HG02642 (cell line): ENCODE measurements around the gene DCANP1.
A peak's percentile ranks its signal among the peaks of the same experiment; 100 is the strongest.

ENCODE experiments used
- ATAC-seq: cut with Tn5 transposase; IDR thresholded peaks from one replicate; pipeline ENCODE4 v1.9.1; 2021; ENCODE audit warnings: mild to moderate bottlenecking; ENCODE audit not compliant: unreplicated experiment, poor library complexity

DCANP1 gene

DNA sequence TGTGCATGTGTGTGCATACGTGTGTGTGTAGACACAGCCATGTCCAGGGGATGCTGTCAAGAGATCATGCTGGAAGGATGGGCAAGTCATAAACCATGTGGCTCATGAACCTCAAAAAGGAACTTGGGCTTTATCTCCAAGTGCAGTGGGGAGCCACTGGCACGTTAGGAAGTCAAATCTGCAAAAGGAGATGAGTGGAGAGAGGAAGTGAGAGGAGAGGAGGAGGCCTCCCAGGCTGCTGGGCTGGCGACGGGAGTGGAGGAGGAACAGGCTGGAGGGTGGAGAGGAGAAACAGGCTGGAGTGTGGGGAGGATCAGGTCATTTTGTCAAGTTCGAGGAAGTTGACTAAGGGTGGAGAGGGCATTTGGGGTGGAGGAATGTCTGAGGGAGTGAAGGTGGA lies 34.2 kb upstream of the DCANP1 start:
- ATAC-seq, result no peak

DNA sequence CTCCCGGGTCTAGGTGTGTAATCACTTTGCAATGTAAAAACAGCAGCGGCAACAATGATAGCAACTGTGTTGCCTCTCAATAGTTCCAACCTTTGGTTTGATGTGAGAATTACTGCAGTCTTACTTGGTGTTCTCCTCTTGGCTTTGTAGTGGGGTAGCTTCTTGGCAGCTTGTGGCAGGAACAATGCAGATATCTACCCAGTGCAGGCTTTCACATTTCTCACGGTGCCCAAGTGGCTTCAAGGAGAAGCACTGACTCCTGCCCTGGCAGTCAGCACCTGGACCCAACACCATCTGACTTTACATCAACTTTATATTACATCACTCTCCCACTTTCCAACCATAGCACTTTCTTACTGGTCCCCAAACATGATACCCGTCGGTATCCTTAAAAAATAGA lies 33.4 kb upstream of the DCANP1 start:
- ATAC-seq, result no peak

DNA sequence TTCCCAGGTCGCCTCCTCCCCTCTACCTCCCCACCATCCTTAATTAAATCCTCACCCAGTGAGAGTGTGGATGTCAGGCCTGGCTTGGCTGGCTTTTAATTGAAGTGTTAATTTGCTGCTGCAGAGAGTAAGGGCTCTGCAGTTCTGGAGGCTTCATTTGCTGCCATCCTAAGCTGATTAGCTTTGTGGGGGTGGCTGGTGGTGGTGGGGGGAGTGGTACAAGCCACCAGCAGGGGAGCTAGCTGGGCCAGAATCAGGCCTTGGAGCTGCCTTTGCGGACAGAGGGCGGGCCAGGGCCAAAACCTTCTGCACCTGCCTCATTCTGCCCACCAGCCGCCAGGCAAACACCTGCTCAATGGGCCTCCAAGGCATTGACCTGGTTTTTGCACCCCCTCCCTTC lies 31.8 kb upstream of the DCANP1 start:
- no peak for ATAC-seq

DNA sequence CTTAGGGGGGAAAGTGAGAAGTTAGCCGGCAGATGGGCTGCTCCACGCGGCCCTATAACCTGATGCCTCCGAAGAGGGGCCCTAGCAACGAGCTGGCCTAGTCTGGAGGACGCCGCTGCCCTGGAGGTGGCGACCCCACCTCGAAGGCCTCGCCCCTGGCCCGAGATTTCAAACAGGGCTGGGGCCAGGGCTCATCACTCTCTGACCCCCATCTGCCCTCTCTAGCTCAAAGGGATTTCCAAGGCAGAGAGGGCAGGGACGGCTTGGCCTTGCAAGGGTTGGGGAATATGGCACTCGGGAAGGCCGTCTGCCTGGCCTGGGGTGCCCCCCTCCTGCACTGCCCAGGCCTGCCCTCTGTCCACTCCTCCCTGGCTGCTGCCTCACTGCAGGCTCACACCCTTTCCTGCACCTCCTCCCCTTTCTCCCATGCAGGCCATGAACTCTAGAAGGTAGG lies 30.5 kb upstream of the DCANP1 start:
- ATAC-seq, result no peak

DNA sequence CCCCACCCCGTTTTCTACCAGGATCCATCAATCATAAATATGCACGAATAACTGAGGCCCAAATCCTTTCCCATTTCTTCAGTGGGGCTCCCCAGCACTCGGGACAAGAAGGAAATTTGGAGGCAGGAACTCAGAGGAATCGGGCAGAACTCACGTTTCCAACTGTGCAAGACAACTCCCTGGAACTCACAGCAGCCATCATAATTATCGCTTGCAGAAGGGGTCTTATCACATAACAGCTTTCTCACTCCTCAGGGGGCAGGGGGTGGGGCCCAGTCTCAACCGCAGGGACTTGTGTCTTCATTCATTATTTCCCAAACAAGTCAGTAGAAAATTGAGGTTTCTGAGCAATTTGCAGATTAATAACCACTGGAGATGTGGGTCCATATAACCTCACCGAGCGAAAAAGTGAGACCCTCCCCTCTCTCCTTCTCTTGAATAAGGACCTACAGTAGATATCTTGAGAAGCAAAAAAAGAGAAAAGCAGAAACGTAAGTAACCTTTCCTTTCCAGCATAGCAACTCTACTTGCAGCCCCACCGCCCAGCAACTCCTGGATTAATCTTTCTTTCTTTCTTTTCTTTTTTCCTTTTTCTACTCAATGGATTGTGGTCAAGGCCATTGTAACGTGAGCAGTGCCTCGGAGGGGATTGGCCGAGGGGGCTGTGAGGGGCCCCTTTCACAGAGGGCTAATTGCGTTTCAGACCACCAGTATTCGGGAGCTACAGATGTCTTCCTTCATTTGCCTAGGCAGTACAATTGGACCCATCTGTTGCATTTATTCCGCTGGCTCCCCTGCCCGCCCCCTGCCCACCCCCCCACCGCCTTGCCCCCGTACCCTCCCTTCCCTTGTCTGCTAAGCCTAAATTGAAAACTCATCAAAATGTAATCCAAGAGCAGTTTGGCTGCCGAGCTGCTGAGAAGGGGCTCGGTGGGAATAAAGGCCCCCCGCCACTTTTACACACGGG lies 29.8 kb upstream of the DCANP1 start:
- ATAC-seq, result no peak

DNA sequence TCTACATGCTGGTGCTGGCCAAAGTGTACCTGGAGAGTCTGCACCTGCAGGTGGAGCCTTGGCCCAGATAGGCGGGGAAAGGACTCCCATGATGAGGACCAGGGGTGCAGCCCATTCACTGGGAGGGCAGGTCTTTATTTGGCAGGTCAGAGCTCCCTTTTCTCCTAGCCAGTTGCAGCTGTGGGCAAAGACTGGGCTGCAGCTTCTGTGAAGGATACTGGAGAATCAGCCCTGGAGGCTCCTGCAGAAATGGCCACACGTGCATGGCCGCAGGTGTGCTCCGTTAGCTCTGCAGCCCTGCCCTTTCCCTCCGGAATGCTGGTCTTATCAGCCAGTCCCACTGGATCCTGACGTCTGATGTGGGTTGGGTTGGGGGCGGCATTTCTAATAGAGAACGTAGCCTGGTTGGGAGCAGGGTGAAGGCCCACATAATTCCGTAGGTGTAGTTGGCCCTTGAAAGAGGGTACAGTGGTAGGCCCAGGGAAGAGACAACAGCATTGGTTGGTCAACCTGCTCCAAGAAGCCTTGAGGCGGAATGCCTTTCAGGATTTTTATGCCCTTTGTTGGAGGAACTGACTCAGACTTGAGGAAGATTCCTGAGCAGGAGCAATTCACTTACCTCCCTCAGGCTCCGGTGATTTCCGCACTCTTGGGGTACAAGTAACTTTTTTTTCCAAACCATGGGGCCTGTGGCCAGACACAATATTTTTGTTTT lies 27.0 kb upstream of the DCANP1 start:
- ATAC-seq, result no peak

DNA sequence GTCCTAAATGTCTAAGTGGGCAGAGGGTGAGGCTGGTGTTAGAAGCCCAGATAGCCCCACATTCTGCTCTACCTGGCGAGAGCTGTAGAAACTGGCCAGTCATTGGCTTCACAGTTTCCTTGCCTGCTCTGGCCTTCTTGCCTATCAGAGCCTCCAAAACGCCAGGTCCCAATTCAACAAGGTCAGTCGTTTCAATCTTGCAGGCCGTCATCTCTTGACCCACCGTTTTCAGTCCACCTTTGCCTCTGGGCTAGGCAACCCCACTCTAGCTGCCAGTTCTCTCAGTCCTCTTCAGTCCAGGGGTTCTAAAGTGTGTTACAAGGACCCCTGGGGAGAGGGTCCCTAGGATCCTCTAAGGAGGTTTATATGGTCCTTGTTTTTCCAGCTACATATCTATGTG lies 25.0 kb upstream of the DCANP1 start:
- no peak for ATAC-seq

DNA sequence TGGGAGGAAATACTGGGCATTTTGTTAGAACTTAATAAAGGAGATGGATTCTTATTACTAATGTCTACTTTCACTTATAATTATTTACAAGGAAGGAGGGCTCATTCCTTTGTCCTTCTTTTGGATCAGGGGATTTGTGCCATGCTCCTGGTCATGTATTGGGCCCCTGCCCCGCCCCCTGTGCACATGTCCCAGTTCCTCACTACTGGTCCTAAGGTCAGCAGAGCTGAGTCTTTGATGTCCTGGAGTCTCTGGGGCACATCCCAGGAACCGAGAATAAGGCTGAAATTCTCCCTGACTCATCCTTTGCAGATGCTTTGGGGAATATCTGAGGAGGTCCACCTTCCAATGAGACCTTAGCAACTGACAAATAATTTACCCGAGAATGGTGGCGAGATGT lies 24.6 kb upstream of the DCANP1 start:
- no peak for ATAC-seq

DNA sequence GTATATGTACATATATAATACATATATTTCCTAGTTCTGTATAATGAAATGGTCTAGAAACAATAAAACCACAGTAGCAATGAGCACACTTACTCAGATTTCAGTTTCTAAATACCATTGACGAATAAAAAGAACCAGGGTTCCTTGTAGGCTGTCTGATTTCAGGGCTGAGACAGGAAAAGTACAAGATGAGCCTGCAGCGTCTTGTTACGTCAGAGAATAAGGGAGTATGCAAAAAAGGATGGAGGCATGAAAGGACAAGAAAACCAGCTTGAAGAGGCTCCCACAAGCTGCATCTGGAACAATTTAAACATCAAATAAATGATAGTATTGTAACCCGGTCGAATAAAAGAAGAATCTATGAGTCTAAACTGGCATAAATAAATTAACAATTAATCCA lies 22.8 kb upstream of the DCANP1 start:
- no peak for ATAC-seq

DNA sequence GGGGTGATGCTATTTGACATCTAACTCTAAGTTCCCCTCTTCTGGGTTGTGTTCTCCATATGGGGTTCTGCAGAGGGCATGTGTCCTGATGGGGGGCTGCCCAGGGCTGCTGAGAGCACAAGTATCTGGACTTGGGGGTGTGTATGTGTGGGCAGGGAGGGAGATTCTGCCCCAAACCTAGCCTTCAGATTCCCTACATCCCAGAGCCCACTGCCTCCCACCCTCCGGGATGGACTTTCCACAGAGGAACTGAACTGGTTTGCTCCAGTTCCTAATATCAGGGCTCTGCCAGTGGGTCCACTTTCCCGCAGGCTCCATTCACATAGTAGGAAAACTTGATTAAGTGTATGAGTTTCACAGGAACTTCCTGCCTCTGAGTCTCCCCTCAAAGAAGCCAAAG lies 21.4 kb upstream of the DCANP1 start:
- no peak for ATAC-seq

DNA sequence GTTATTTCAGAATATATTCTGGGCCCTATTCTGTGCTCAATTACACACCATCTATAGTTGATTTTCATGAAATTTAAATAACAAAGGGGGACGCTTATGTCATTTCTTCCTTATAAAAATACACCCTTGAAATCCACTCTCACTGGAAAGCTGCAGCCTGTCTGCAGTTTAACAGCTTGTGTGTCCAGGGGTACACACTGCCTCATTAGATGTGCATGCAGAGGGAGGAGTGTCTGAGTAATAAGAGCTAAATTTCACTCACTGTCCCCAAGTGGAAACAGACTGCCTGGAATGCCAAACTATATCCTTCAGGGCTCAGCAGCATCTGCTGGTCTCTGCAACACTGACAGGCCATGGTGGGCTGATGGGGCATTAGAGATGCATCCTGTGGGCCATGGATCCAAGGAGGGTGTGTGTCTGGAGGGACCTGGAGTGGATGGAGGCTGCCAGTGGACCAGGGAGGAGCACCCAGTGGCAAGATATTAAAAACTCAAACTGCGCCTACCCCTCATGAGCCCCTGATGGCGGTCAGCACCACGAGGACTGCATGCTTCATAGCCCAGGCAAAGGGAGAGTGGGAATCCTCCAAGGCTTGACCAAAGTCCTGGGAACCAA lies 20.8 kb upstream of the DCANP1 start:
- no peak for ATAC-seq

DNA sequence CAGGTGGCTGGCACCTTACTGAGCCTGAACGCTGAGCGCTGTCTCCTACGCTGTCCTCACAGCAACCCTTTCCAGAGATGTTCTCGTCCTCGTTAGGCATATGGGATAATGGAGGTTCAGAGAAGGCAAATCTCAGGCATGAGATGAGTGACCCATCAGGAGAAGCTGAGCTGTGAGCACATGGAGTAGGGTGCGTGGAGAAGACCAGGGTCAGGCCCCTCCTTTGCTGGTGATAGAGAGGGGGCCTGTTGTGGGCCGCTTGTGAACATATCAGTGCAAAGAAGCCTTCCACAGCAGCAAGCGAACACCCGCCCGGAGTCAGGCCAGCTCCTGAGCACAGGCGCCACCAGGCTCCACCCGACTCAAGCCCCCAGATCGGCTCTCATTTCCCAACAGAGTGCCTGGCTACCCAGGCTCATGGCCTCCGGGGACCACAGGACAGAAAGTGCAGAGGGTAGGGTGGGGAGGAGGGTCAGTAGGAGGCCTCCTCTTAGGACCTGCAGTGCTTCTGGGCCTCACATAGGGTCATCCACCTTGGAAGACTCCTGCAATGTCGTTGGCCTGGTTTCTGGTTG lies 20.0 kb upstream of the DCANP1 start:
- no peak for ATAC-seq

DNA sequence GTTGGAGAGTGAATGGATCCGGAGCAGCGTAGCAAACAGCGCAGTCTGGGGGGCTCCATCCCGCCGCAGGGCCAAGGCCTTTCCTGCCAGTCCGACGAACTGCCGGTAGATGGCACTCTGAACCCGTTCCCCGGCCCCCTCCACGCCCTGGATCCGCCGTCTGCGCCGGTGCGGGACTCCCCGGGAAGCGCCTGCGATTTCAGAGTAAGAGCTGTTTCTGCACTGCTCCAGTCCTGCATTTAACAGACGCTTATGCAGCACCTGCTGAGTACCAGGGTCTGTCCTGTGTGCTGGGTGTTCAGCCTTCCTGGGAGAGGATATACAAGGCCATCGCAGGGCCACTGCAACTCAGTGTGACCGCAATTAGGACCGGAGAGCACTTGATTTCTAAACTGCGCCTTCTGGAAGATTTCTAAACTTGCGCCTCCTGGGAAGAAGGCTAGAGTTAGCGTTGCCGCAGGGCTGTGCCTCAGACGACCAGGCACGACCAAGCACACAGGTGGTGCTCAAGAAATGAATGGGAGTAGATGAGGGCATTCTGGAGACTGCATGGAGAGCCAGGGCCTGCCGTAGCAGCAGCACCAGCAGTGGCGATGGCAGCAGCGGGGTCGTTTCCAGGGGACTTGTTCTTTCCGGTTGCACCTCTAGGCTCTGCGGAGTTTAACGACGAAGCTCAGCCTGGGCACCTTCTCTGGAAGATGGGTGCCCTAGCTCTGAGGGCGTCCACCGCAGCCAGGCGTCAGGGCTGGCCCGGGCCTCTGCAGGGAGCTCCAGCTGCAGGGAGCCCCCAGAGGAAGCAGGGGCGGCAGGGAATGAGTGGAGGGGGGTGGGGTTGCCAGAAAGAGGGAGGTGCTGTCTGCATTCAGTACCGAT lies 19.3 kb upstream of the DCANP1 start:
- ATAC-seq, result peak; percentile 82

DNA sequence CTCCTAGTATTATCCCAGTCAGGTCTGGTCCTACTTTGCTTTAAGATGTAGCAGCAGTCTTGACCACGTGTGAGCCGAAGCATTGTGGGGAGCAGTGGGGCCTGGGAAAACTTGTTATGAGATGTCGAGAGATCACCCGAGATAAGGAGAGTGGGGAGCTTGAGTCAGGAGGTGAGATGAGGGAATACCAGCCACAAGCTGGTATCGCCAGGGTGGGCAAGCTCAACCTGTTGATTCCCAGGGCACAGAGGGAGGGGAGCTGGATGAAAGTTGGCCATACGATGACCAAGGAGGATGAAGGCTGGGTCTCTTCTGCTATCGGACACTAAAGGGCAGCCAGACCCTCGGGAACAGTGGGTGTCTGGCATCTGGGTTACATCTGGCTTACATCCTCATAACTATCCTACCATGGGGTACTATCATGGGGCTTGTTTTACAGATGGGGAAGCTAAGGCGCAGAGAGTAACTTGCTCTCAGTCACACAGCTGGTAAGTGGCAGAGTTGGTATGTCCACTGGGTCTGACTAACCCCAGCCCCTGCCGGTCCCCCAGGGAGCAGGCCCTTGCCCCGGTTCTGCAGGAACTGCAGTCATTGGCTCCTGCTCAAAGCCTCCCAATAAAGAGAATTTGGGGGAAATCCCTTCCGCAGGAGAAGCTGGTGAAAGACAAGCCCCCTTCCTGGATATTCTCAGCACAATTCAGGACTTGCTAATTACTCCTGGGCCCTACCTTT lies 18.4 kb upstream of the DCANP1 start:
- ATAC-seq, result no peak

DNA sequence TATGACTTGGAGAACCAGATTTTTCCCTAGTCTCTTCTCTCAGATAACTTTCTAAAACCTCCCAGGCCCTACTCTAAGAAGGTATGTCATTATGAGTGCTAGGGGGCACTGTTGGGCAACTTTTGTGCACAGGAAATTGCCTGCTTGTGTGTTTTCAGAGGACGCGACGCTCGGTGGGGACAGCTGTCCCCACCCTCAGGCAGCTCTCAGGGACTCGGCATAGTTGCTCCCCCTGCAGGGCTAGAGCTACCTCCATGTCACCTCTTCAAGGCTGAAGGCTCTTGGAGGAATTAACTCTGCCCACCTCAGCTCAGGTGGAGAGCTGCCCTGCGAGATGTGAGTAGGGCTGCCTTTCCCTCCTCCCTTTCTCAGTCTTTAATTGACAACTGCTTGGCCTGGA lies 15.2 kb upstream of the DCANP1 start:
- ATAC-seq, result no peak

DNA sequence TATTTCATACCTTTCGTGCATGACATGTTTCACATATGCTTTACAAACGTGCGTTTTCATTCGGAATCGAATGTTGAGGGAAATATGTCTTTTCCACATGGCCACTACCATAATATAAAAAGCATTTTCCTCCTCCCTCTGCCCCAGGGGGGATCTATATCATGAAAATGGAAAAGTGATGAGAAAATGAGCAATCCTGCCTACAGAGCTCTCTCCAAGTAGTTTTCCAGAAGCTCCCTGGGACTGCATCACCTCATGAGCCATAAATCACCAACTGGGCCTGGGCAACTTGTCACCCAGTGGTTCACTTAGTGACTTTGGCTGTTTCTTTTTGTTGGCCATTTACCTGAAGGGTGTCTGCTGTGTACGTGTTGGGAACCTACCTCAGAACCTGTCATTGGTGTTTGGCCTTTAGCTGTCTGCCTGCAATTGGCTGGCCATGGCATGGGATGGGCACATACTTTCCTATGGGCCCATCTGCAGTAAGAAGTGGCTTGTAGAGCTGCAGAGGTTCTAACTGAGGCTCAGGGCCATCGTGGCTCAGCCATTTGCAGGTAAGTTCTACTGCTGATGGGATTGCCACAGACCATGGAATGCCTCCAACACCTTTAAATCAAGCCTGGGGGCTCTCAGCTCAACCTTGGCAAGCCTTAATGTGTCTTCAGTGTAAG lies 14.5 kb upstream of the DCANP1 start:
- ATAC-seq, result no peak

DNA sequence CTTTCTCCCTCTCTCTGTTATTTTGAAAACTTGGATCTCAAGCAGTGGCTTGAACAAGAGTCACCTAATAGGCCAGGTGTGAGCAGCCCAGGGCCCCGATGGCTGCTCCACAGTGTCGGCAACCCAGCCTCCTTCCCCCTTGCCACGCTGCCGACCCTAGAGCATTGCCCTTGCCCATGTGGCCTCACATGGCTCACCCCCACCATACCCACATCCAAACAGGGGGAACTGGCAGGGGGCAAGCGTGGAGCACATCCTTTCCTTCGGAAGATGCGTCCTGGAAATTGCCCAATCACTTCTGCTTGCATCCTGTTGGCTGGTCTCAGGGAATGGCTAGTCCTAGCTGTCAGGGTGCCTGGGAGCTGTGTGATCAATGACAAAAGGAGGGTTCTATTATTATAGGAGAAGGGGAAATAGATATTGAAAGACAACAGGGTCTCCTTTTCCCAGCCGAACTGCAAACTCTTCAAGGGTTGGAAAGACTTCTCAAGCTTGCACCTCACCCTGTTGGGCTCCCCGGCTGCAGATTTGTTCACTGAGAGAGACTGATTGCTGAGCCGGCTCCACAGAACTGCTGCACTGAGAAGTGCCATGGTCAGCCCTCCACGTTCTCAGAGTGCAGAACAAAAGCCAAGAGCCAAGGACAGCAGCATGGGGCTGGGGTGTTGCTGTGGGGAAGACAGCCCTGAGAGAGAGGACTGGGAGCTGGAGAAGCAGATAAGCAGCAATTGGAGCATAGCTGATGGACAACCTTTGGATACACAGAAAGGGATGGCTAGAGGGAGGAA lies 13.3 kb upstream of the DCANP1 start:
- ATAC-seq, result no peak

DNA sequence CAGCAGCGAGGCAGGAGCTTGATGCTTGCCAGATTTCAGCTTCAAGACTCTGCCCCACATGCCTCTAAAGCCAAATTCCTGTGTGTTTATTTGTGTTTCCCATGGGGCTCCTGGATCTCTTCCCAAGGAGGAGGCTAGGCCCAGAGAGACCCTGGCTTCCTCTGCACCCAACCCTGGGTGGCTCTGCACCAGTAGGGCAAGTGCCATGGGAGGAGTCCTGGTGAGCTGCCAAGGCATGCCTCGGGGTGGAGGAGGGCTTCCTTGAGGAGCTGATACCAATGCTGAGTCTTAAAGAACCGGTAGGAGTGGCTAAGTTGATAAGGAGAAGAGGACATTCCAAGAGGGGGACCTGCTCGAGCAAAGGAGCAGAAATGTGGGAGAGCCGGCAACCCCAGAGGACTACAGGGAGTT lies 11.8 kb upstream of the DCANP1 start:
- ATAC-seq, result no peak
